WI38 (cell line): ENCODE results near the gene CCN6.
"Not testable (repeated sequence)": the region's sequence is repeated elsewhere in the genome, so short reads cannot be mapped to it uniquely, and the experiment has no call there.

Experiments
- H3K4me3 ChIP-seq: 2 replicates; pipeline ENCODE4 v1.5.1; 2011; ENCODE audit warnings: low read depth, mild to moderate bottlenecking, control low read depth, low read length
- TF ChIP-seq, protein P1 (sequence below): IDR thresholded peaks from 2 replicates; pipeline ENCODE4 v1.5.1; 2012; ENCODE audit warnings: low read depth, mild to moderate bottlenecking, control low read depth, low read length

The CCN6 gene

DNA sequence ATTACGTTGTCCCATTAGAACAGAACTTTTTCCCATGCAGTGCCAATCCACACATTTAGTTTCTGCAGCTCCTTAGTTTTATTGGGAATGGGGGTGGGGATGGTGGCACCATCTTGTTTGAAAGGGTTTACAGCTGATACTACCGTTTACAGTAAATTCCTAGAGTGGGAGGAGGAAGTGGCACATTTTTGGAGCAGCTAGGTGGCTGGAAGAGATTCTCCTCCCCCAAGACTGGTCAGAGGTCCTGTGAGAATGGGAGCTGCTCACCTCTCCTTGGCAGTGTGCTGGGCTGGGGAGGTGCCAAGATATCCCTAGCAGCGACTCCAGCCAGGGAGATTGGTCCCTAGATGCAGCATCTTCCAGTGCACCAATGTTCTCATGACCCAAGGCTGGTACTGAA, 12.4 kb upstream of the CCN6 start:
- H3K4me3 ChIP-seq, result no peak overlapping the region
- TF ChIP-seq, protein P1, sequence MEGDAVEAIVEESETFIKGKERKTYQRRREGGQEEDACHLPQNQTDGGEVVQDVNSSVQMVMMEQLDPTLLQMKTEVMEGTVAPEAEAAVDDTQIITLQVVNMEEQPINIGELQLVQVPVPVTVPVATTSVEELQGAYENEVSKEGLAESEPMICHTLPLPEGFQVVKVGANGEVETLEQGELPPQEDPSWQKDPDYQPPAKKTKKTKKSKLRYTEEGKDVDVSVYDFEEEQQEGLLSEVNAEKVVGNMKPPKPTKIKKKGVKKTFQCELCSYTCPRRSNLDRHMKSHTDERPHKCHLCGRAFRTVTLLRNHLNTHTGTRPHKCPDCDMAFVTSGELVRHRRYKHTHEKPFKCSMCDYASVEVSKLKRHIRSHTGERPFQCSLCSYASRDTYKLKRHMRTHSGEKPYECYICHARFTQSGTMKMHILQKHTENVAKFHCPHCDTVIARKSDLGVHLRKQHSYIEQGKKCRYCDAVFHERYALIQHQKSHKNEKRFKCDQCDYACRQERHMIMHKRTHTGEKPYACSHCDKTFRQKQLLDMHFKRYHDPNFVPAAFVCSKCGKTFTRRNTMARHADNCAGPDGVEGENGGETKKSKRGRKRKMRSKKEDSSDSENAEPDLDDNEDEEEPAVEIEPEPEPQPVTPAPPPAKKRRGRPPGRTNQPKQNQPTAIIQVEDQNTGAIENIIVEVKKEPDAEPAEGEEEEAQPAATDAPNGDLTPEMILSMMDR, result no peak

DNA sequence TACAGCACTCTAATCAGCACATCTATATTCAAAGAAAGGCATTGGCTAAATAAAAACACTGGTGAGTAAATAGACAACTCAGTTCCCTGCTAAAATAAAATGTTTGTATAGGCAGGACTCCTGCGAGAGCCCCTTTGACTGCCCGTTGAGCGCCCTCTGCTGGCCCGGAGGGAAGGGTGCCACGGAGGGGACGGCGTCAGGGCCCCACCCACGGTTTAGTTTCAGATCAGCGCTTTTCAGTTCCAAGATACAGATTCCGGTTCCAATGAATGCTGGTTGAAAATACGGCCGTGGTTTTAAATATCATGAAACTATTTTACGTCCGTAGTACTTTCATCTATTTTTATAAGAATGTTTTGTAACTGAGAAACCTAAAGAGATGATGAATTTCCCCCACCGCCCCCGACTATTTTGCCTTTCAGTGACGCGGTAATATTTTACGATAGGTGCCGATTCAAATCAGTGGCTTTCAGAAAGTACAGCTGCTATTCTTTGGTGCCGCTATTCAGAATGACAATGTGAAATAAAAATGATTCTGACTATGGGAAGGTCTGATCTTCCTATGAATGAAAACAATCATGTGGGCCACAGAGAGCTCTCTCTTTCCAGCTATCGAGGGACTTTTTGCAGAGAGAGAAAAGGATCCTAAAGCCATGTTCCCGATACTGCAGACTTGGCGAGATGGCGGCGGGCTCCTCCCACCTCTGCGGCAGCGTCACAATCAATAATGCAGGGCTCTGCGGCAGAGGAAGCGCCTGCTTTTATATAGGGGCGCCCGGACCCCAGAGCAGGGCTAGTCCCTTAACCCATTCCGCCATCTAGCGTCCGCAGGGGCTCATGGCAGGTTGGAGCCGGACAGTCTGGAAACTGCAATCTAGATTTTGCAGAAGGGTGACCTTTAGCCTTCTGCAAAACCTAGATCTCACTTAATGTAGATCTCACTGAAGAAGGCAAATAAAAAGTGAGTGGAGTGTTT, 10.6 kb upstream of the CCN6 start:
- TF ChIP-seq, protein P1, result peak; percentile 92
- H3K4me3 ChIP-seq, result peak overlapping the region; percentile 77

DNA sequence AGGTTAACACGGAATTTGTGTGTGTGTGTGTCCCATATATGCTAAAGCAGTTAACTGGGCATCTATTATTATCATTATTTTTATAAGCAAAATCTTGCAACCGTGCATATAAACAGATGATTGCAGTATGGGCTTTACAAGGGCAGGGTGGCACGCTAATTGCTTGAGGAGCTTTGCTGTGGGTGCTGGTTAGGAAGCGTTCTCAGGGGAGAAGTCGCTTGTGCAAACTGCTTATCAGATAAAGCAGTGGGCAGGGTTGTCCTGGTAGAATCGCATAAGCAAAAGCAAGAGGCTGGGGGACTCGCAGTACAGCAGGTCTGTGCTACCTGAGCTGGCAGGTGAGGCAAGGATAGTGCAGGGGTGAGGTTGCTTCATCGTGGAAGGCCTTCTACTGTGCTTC, 9.7 kb upstream of the CCN6 start:
- TF ChIP-seq, protein P1, result no peak

DNA sequence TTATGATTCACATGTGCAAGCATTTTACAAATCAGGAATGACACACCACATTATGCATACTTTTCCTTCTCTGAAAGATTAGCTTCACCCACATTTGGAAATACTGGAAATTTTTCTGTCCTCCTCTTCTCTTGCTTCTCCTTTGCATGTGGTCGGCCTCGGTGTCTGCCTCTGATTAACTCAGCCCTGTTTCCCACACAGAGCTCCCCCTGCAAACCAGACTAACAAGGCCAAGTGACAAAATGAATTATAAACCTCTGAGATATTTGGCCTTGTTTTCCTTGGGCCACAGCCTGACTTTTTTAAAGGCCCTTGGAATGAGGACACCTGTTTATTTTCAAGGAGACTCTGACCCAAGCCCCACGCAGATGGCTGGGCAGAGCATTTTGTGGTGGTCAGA, 9.0 kb upstream of the CCN6 start:
- H3K4me3 ChIP-seq, result no peak overlapping the region
- TF ChIP-seq, protein P1, result no peak

More for the DNA sequence above, 9.7 kb upstream of the CCN6 start:
- no peak overlapping the region for H3K4me3 ChIP-seq

DNA sequence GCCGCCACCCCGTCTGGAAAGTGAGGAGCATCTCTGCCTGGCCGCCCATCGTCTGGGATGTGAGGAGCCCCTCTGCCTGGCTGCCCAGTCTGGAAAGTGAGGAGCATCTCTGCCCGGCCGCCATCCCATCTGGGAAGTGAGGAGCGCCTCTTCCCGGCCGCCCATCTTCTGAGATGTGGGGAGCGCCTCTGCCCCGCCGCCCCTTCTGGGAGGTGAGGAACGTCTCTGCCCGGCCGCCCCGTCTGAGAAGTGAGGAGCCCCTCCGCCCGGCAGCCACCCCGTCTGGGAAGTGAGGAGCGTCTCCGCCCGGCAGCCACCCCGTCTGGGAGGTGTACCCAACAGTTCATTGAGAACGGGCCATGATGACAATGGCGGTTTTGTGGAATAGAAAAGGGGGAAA, 6.4 kb upstream of the CCN6 start:
- H3K4me3 ChIP-seq, result not testable (repeated sequence)

DNA sequence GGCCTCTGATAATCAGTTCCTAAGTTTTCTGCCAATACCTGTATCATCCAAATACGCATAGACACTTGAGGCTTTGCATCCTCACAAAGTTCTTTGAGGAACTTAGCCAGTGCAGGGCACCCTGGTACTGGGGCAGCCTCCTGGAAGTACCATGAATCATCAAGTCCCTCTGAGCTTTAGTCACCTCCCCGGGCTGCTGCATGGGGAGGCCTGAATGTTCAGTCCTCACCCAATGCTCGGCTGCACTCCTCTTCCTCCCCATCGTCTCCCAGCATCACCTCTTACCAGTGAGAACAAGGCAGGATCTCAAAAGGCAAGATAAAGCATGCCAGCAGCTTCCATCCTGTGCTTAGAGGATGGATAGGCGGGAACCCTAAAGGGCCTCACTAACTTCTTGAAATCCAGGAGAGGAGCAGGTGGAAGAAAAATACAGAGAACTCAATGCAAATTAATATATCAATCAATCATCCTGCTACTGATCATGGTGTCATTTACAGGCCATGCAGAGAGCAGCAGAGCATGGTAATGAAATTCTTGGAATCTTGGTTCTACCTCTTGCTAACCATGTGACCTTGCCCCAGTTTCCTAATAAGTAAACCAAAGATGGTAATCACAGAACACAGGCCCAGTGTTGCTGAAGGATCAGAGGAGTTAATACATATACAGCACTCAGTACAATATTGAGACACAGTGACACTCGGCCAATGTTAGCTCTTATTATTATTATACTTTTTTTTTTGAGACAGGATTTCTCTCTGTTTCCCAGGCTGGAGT, 4.7 kb upstream of the CCN6 start:
- TF ChIP-seq, protein P1, result no peak
- H3K4me3 ChIP-seq, result no peak overlapping the region

DNA sequence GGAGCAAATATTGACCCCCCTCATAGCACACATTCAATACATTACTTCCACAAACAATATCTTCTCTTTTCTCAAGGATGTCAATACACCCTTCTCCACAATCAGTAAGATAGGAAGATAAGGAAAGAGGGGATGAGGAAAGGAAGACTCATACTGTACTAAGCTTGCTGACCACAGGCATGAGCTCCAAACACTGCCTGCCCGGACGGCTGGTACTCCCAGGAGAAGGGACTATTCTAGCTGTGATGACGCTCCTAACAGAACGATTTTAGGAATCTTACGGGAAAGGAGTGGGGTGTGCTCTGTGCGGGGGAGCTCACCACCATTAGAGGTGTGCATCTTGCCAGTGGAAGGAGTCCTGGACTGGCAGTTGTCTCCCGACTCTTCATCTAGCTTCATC, 3.9 kb upstream of the CCN6 start:
- no peak overlapping the region for H3K4me3 ChIP-seq
- TF ChIP-seq, protein P1, result no peak
